Right forelimb (tissue), 1 donor: ENCODE measurements around the gene BOD1L2.

Experiments used
- DNase-seq: peaks from one replicate; pipeline ENCODE4 v3.0.0-alpha.2; 2018

Gene BOD1L2

GRCh38 chr18:57150828-57151227 is 3.9 kb downstream of the BOD1L2 start:
- DNase-seq: no peak

- no peak for DNase-seq
Measured at GRCh38 chr18:57154191-57154830, 7.4 kb downstream of the BOD1L2 start.

- DNase-seq: no peak
Measured at GRCh38 chr18:57164401-57164800, 17.5 kb downstream of the BOD1L2 start.

- DNase-seq: no peak
Measured at GRCh38 chr18:57167617-57168308, 20.9 kb downstream of the BOD1L2 start.

- DNase-seq: no peak
Measured at GRCh38 chr18:57171026-57171425, 24.1 kb downstream of the BOD1L2 start.

- no peak for DNase-seq
Measured at GRCh38 chr18:57175532-57175931, 28.6 kb downstream of the BOD1L2 start.

- DNase-seq: no peak
Measured at GRCh38 chr18:57185434-57185833, 38.5 kb downstream of the BOD1L2 start.

GRCh38 chr18:57188851-57189557 is 42.1 kb downstream of the BOD1L2 start:
- no peak for DNase-seq

- no peak for DNase-seq
Measured at GRCh38 chr18:57190026-57190425, 43.1 kb downstream of the BOD1L2 start.

- no peak for DNase-seq
Measured at GRCh38 chr18:57194070-57194469, 47.2 kb downstream of the BOD1L2 start.

- DNase-seq: no peak
Measured at GRCh38 chr18:57194622-57195021, 47.7 kb downstream of the BOD1L2 start.

GRCh38 chr18:57195341-57195740 is 48.5 kb downstream of the BOD1L2 start:
- DNase-seq: no peak

GRCh38 chr18:57197261-57197660 is 50.4 kb downstream of the BOD1L2 start:
- no peak for DNase-seq

- no peak for DNase-seq
Measured at GRCh38 chr18:57198073-57198472, 51.2 kb downstream of the BOD1L2 start.
